Measurements from ENCODE around the gene MUS81.

GRCh38 chr11:65870307-65870658 is 10.1 kb downstream of the MUS81 start:
- TF ChIP-seq EZH2phosphoT487 (IDR thresholded peaks at IDR 0.05) (no peak), CTCF (IDR thresholded peaks at IDR 0.05) (no peak)
